Ovary (tissue), 3 donors: ENCODE results near the gene VPS35L.

ENCODE experiments used
- CTCF ChIP-seq, 3 donors: fragments of 450-650 bp in 2 of 3; fragments of 200-600 bp in 1 of 3; IDR thresholded peaks; one replicate each; pipeline versions ENCODE4 v1.5.1 to v1.8.0; 2016 to 2022; ENCODE audit warnings: antibody characterized with exemption in 3 of 3, mild to moderate bottlenecking in 1 of 3
- EP300 ChIP-seq: sonication (generic); formaldehyde crosslinking; IDR thresholded peaks from one replicate; pipeline ENCODE4 v1.6.1; 2017; ENCODE audit warnings: antibody characterized with exemption
- POLR2A ChIP-seq: fragments of 450-650 bp; IDR thresholded peaks from one replicate; pipeline ENCODE4 v1.6.1; 2017; ENCODE audit warnings: antibody characterized with exemption, mild to moderate bottlenecking, moderate library complexity
- donor health status: DM: no; HTN: no; CAD: no.

DNA sequence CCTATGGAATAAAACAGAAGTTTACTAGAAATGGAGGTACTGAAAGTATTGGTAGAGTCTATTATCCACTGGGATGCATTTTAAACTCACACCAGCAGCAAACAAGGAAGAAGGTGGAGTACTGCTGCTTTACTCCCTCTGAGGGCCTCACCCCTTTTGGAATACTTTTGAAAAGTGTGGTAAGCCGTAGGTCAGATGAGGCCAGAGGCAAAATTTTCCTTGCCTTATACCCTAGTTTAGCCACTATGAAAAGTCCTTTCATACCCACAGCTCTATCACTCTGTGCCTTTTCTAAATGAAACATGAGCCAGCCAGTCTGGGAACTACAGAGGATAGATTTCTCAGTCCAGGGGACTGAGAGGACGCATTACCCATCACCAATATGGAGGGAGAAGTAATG, 47.6 kb upstream of the VPS35L start:
- TF ChIP-seq CTCF (IDR thresholded peaks at IDR 0.05) (no peak), POLR2A (no peak), EP300 (no peak)
